Effector memory CD4-positive, alpha-beta T cell (primary cell): ENCODE data around the gene CLMN.

Experiments
- DNase-seq, 3 donors: peaks; one replicate each; pipeline ENCODE4 v3.0.0-alpha.2; 2020
- H3K27ac ChIP-seq: 2 replicates; pipeline ENCODE4 v1.7.0; 2013; ENCODE audit warnings: mild to moderate bottlenecking, low read length, moderate library complexity; ENCODE audit not compliant: insufficient read depth, poor library complexity, severe bottlenecking
- H3K27me3 ChIP-seq: replicated peaks from 2 replicates; pipeline ENCODE4 v1.7.0; 2013; ENCODE audit warnings: mild to moderate bottlenecking, low read length; ENCODE audit not compliant: insufficient read depth, control insufficient read depth, poor library complexity, severe bottlenecking
- H3K36me3 ChIP-seq: 2 replicates; pipeline ENCODE4 v1.7.0; 2013; ENCODE audit warnings: mild to moderate bottlenecking, low read length, moderate library complexity; ENCODE audit not compliant: control insufficient read depth, insufficient read depth
- H3K4me1 ChIP-seq: 2 replicates; pipeline ENCODE4 v1.7.0; 2013; ENCODE audit warnings: low read length, mild to moderate bottlenecking; ENCODE audit not compliant: control insufficient read depth, insufficient read depth, poor library complexity, severe bottlenecking
- H3K4me3 ChIP-seq: 2 replicates; pipeline ENCODE4 v1.7.0; 2013; ENCODE audit warnings: low read length, low read depth, mild to moderate bottlenecking; ENCODE audit not compliant: insufficient read depth, poor library complexity, severe bottlenecking
- H3K9me3 ChIP-seq: 2 replicates; pipeline ENCODE4 v1.7.0; 2013; ENCODE audit warnings: mild to moderate bottlenecking, low read length, moderate library complexity; ENCODE audit not compliant: control insufficient read depth

Gene CLMN

DNA sequence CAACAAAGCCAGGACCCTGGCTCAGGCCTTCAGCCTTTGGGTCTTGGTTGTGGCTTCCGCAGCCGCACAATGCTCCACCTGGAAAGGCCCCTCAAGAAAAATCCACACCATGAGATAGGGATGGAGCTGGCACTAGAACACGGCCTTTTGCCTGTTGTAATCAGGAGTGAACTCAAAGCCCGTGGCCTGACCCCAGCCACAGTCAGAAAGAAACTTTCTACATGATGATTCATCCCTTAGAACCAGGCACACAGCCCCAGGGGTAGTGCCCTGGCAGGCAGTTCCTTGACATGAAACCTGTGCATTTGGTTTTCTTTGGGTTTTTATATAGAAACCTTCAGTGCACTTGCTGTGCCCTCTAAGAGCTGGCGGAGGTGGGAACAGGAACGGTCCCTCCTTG is 5.1 kb downstream of the CLMN start:
- no peak for DNase-seq
- Histone ChIP-seq H3K27ac (no peak overlapping the region), H3K36me3 (no peaks in the 10 kb centered on the region), H3K4me1 (peaks cover 11% of the 10 kb centered on the region), H3K9me3 (no peaks in the 10 kb centered on the region), H3K4me3 (no peak overlapping the region), H3K27me3 (no peaks in the 10 kb centered on the region)

DNA sequence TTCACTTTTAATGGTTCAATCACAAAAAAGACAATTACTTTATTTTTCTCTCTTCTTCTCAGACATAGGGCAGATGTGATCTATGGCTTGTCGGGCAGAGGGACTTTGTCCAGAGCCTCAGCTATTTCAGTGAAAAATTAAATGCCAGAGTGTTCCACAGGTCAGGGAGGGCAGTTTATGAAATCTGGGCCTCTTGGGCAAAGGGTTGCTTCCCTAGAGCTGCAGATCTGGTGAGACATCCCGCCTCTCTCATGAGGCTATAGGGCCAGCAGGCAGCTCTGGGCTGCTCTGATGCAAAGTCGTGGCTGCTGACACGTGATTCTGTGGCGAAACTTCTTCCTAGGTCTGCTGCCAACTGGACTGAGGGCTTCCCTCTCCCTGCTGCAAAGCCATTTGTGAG is 6.0 kb downstream of the CLMN start:
- Histone ChIP-seq H3K4me3 (no peak overlapping the region), H3K9me3 (no peaks in the 10 kb centered on the region), H3K27me3 (no peaks in the 10 kb centered on the region), H3K27ac (no peak overlapping the region), H3K36me3 (no peaks in the 10 kb centered on the region), H3K4me1 (peaks cover 3% of the 10 kb centered on the region)
- DNase-seq = no peak

DNA sequence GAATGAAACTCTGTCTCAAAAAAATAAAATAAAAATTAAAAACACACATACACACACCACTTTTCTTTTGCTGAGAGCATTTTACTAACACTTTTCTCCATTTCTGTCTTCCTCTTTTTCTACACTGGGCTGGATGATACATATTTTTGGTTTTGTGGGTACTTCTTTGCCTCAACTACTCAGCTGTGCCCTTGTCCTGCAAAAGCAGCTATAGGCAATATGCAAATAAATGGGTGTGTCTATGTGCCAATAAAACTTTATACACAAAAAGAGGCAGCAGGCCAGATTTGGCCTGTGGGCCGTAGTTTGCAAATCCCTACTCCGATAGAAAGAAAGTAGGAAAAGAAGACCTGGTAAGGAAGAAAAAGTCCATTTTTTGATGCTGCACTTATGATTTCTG is 6.5 kb downstream of the CLMN start:
- no peaks in the 10 kb centered on the region for H3K27me3 ChIP-seq
- no peaks in the 10 kb centered on the region for H3K9me3 ChIP-seq
- H3K27ac ChIP-seq = no peak overlapping the region
- DNase-seq = no peak
- no peaks in the 10 kb centered on the region for H3K4me1 ChIP-seq
- H3K4me3 ChIP-seq = no peak overlapping the region
- H3K36me3 ChIP-seq = no peaks in the 10 kb centered on the region

DNA sequence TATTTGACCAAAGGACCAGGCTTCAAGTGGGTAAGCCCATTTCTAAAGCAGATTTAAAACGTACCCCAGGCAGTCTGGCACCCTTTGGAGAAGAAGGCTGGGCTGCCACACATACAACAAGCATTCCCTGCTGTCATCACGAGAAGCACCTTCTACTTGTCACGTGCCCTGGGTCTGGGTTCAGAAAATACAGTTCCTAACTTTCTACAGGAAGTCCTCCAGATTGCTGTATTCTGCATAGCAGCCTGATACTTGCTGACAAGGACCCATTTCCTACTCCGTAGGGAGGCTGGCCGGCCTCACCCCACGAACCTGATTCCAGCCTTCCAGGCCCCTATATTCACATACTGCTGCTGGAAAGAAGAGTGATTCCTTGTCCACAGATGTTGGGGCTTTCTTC is 7.4 kb downstream of the CLMN start:
- H3K4me1 ChIP-seq = no peaks in the 10 kb centered on the region
- no peak overlapping the region for H3K27ac ChIP-seq
- H3K9me3 ChIP-seq = no peaks in the 10 kb centered on the region
- H3K4me3 ChIP-seq = no peak overlapping the region
- no peaks in the 10 kb centered on the region for H3K36me3 ChIP-seq
- no peaks in the 10 kb centered on the region for H3K27me3 ChIP-seq
- DNase-seq = no peak

DNA sequence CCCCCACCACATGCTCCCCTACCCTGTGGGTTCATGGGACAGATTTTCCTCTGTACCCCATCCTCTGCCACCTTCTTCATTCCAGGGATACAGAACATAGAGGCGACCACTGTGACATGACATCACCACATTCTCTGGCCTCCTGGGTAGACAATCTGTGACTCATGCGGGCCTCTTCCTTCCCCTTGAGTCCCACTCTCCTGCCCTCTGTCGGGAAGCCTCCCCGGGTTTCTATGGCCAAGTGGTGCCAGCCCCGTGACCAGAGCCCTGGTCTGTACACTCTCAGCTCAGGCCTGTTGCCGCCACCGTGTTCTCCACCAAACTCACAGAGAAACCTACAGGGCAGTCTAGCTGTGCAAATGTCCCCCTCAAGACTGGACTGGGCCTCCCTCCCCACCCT is 8.0 kb downstream of the CLMN start:
- Histone ChIP-seq H3K27ac (no peak overlapping the region), H3K9me3 (no peaks in the 10 kb centered on the region), H3K4me3 (no peak overlapping the region), H3K27me3 (no peaks in the 10 kb centered on the region), H3K36me3 (no peaks in the 10 kb centered on the region), H3K4me1 (no peaks in the 10 kb centered on the region)
- no peak for DNase-seq

DNA sequence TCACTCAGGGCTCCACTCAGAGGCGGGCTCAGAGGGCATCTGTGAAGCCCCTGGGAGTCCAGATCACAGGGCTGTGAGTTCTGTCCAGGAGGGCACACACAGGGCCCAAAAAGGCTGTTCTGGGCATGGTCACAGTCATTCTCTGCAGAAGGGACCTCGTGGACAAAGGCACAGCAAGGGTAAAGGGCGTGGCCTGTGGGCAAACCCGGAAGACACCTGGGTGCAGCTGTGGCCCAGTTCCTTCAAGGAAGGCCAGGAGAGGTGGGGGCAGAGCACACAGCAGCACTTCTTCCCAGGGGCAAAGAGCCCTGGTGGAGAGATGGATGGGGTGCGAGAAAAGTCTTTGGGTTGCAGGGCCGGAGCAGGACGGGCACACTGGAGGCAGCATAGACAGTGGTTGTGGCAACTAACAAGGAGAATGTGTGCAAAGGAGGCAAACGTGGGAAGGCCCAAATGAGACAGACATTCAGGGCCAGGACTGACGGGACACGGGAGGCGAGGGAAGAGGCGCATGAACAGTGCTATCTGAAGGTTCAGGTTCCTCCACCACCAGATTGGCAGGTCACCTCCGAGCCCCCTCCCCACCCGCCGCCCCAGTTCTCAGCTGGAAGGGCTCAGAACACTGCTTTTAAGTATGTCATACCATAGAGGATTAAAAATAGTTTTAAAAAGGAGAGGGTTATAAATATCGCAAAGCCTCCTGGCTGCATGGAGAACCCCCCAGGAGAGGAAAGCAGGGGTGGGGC is 8.9 kb downstream of the CLMN start:
- H3K27me3 ChIP-seq = no peaks in the 10 kb centered on the region
- H3K4me3 ChIP-seq = no peak overlapping the region
- no peaks in the 10 kb centered on the region for H3K4me1 ChIP-seq
- DNase-seq = no peak
- H3K27ac ChIP-seq = no peak overlapping the region
- H3K36me3 ChIP-seq = no peaks in the 10 kb centered on the region
- H3K9me3 ChIP-seq = no peaks in the 10 kb centered on the region

DNA sequence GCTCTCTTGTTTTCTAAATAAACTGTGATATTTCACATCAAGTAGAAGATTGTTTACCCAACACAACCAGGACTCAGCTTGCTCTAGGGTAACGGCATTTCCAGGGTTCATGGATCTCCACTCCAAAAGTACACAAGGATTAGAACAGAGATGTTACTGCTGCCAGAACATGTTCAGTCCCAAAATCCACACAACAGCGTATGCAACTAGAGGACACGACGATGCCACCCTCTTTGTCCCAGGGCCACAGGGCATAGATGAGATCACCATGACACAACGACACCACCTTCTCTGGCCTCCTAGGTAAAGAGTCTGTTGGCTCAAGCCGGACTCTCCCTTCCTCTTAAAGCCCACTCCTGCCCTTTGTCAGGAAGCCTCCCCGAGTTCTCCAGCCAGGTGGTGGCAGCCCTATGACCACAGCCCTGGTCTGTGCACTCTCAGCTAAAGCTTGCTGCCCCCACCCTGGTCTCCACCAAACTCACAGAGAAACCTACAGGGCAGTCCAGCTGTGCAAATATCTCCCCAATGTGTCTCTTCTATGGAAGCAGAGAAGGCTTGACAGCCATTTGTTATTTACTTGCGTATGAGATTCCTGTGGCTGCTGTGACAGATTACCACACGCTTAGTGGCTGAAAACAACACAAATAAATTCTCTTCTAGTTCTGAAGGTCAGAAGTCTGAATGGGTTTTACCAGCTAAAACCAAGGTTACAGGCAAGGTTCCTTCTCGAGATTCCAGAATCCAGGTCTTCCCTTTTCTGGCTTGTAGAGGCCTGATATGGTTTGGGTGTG is 10.3 kb downstream of the CLMN start:
- DNase-seq = no peak
- Histone ChIP-seq H3K9me3 (no peaks in the 10 kb centered on the region), H3K27me3 (no peaks in the 10 kb centered on the region), H3K27ac (no peak overlapping the region), H3K4me1 (no peaks in the 10 kb centered on the region), H3K36me3 (no peaks in the 10 kb centered on the region), H3K4me3 (no peak overlapping the region)

DNA sequence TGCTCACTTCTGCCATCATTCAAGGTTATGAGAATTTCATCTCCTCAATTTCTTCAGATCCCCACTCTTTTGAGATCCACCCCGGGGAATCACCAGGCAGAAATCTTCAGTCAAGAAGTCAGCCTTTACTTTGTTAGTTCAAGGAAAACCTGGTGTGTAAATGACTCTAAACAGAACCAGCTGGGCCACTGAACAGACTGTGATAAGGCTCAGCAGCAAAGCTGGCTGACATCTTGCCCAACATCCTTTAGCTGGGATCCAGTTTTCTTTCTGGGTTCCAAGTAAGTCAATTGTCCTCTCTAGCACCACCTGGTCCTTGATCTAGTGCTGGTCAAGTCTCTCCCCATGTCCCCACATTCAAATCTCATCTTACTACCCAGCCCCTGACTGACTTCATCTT is 11.6 kb downstream of the CLMN start:
- no peaks in the 10 kb centered on the region for H3K4me1 ChIP-seq
- H3K36me3 ChIP-seq = no peaks in the 10 kb centered on the region
- H3K9me3 ChIP-seq = no peaks in the 10 kb centered on the region
- H3K4me3 ChIP-seq = no peak overlapping the region
- H3K27ac ChIP-seq = no peak overlapping the region
- no peaks in the 10 kb centered on the region for H3K27me3 ChIP-seq
- no peak for DNase-seq

DNA sequence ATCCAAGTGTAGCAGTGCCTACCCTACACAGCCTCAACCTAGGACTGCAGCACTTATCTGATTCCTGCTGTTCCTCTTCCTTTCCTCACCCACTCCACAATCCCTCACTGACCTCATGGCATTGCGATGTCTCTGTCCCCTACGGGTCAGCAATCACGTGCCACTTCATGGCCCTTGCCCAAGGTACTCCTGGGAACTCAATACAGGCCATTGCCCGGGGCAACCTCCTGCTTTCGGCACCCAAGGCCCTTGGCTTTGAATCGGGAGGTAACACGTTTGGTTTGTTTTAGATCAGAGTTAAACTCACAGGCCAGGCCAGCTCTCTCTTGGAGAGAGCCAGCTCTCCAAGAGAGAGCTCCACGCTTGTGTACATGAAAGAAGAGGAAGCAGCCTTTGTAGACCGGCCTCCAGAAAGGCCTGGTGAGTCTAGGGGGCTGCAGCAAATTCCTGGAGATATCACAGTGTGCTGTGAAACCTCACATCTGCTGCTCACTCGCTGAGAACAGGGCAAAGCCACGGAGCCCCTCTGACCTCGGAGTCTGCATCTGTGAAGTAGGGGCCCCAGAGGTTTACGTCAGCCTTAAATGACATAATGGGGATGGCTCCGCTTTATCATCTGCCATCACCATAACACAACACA is 12.2 kb downstream of the CLMN start:
- no peaks in the 10 kb centered on the region for H3K27me3 ChIP-seq
- no peak for DNase-seq
- no peaks in the 10 kb centered on the region for H3K9me3 ChIP-seq
- no peak overlapping the region for H3K27ac ChIP-seq
- H3K36me3 ChIP-seq = no peaks in the 10 kb centered on the region
- no peak overlapping the region for H3K4me3 ChIP-seq
- H3K4me1 ChIP-seq = no peaks in the 10 kb centered on the region

DNA sequence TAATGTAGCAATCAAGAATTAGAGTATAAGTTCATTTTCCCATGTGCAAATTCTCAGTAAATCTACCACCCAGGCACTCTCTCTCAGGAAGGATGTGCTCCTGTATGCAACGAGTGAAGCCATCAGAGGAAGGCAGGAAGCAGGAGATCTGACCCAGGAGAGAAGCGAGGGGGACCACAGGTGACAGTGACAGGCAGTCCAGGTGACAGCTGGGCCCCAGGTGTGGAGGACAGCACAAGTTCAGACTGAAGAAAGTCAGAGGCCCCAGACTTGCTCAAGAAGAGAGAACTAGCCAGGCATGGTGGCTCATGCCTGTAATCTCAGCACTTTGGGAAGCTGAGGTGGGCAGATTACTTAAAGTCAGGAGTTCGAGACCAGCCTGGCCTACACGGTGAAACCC is 13.8 kb downstream of the CLMN start:
- Histone ChIP-seq H3K27me3 (no peaks in the 10 kb centered on the region), H3K4me1 (no peaks in the 10 kb centered on the region), H3K27ac (no peak overlapping the region), H3K4me3 (no peak overlapping the region), H3K9me3 (no peaks in the 10 kb centered on the region), H3K36me3 (no peaks in the 10 kb centered on the region)
- DNase-seq = no peak
